Naive thymus-derived CD8-positive, alpha-beta T cell (primary cell): Measurements from ENCODE around the gene POFUT1. TPM values are rescaled to one million over a fixed set of nuclear protein-coding genes. Genes with fewer than 3 reads are reported as not detected.
"Not testable (repeated sequence)": the region's sequence is repeated elsewhere in the genome, so short reads cannot be mapped to it uniquely, and the experiment has no call there.

Source experiments
- ATAC-seq, 2 donors: fragments of 150-1000 bp; cut with Tn5 transposase in 1 of 2; sonication (Bioruptor Pico), chemical (Tn5 transposase) in 1 of 2; 1 replicate in 1 of 2; 2 replicates in 1 of 2; pipeline ENCODE4 v1.10.0; 2021; ENCODE audit warnings: mild to moderate bottlenecking in 2 of 2, moderate library complexity in 2 of 2
- POLR2A ChIA-PET: fragments of 350-600 bp; sonication (Branson Sonifier 250); formaldehyde crosslinking; loops from one replicate; lab custom pipeline; 2021; ENCODE audit warnings: antibody characterized with exemption; lab: Charles Lee
- DNase-seq, 10 donors: peaks; one replicate each; pipeline versions ENCODE4 v3.0.0 to v3.0.0-alpha.2; 2020 to 2022
- H3K27ac Mint-ChIP-seq, 10 donors: one replicate each; pipeline ENCODE4 v1.8.0; 2020 to 2022; ENCODE audit warnings: mild to moderate bottlenecking in 10 of 10, mixed read lengths in 10 of 10, moderate library complexity in 4 of 10, inconsistent platforms in 1 of 10
- H3K27me3 Mint-ChIP-seq, 5 donors: one replicate each; pipeline ENCODE4 v1.8.0; 2021 to 2022; ENCODE audit warnings: mixed read lengths in 5 of 5
- H3K36me3 Mint-ChIP-seq, 3 donors: one replicate each; pipeline ENCODE4 v1.8.0; 2020 to 2022; ENCODE audit warnings: mixed read lengths in 3 of 3, mild to moderate bottlenecking in 2 of 3, inconsistent platforms in 1 of 3
- H3K4me1 Mint-ChIP-seq, 4 donors: one replicate each; pipeline ENCODE4 v1.8.0; 2021 to 2022; ENCODE audit warnings: mixed read lengths in 4 of 4
- H3K4me3 Mint-ChIP-seq, 10 donors: one replicate each; pipeline ENCODE4 v1.8.0; 2020 to 2022; ENCODE audit warnings: mild to moderate bottlenecking in 10 of 10, mixed read lengths in 10 of 10, moderate library complexity in 6 of 10, inconsistent platforms in 1 of 10
- H3K9me3 Mint-ChIP-seq, 9 donors: one replicate each; pipeline ENCODE4 v1.8.0; 2020 to 2022; ENCODE audit warnings: mixed read lengths in 9 of 9, mild to moderate bottlenecking in 3 of 9, inconsistent platforms in 1 of 9, moderate library complexity in 1 of 9
- polyA plus RNA-seq, 3 donors: library from polyadenylated mRNA; unstranded; fragments of 300-500 nt; fragmentation: Illumina TruSeq; gene quantifications; one replicate each; pipeline ENCODE4 v1.2.3, GENCODE V29; 2021
- total RNA-seq, 8 experiments: library from RNA in 2 of 8; stranded (reverse) in 2 of 8; gene quantifications; one replicate each; pipeline ENCODE4 v1.2.3 and lab custom pipeline; 2021 to 2026

POFUT1 gene
- total and polyA plus RNA-seq, 5 experiments from 2014 or later = 10.7 to 21.8 (median 15.0) TPM

- H3K27ac Mint-ChIP-seq = peak overlapping the region in 1 of 10 donors; percentile 66
- H3K4me3 Mint-ChIP-seq = no peak overlapping the region
- peaks cover 11 to 35% (median 28%) of the 10 kb centered on the region in 4 donors for H3K4me1 Mint-ChIP-seq
- peaks cover 0 to 2% (median 0%) of the 10 kb centered on the region in 9 donors for H3K9me3 Mint-ChIP-seq
- no peak for DNase-seq
- H3K36me3 Mint-ChIP-seq = peaks cover 0 to 4% (median 0%) of the 10 kb centered on the region in 3 donors
- no peak for ATAC-seq
- POLR2A ChIA-PET = interaction anchor here (0.6 to 0.7 kb wide), 3 partner anchors 37 to 412 kb away, joined by 3 to 4 read pairs (median 3); no protein-coding TSS in a partner anchor
- H3K27me3 Mint-ChIP-seq = no peaks in the 10 kb centered on the region
These were observed 40.4 kb downstream of the POFUT1 start for GRCh38 chr20:32248043-32248442.

DNA sequence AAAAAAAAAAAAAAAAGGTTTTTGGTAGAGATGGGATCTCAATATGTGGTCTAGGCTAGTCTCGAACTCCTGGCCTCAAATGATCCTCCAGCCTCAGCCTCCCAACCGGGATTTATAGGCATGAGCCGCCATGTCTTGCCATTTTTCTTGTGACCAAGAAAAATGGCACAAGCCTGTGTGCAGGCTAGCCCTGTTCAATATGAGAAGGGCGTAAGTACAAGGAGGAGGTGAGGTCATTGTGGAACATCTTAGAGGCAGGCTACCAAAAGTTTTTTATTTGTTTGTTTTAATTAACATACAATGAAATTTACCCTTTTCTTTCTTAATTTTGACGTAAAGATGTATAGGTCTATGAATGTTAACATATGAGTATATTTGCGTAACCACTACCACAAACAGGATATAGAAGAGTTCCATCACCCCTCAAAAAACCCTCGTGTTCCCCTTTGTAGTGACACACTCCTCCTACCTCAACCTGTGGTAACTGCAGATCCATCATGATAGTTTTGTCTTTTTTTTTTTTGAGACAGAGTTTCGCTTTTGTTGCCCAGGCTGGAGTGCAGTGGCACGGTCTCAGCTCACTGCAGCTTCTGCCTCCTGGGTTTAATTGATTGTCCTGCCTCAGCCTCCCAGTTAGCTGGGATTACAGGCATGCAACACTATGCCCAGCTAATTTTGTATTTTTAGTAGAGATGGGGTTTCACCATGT lies 41.5 kb downstream of the POFUT1 start:
- Mint-ChIP-seq H3K36me3 (peaks cover 0 to 4% (median 3%) of the 10 kb centered on the region in 3 donors), H3K27ac (peak overlapping the region in 9 of 10 donors; percentile 53 to 97 (median 89)), H3K4me1 (peaks cover 11 to 39% (median 28%) of the 10 kb centered on the region in 4 donors), H3K27me3 (no peaks in the 10 kb centered on the region), H3K9me3 (peaks cover 0 to 3% (median 0%) of the 10 kb centered on the region in 9 donors), H3K4me3 (peak overlapping the region; percentile 11 to 75 (median 51))
- DNase-seq (peak in 9 of 10 donors; percentile 12 to 89 (median 65)), ATAC-seq (peak; percentile 88 to 97)
- POLR2A ChIA-PET = interaction anchor here (0.6 kb wide), 2 partner anchors 9 to 12 kb away, joined by 3 read pairs; no protein-coding TSS in a partner anchor

- Mint-ChIP-seq H3K9me3 (peaks cover 0 to 3% (median 0%) of the 10 kb centered on the region in 9 donors), H3K4me1 (peaks cover 11 to 36% (median 29%) of the 10 kb centered on the region in 4 donors), H3K36me3 (peaks cover 0 to 4% (median 3%) of the 10 kb centered on the region in 3 donors), H3K27ac (peak overlapping the region in 9 of 10 donors; percentile 9 to 93 (median 85)), H3K27me3 (no peaks in the 10 kb centered on the region), H3K4me3 (peak overlapping the region in 5 of 10 donors; percentile 9 to 61 (median 34))
- POLR2A ChIA-PET = interaction anchor here (0.7 kb wide), 1 partner anchor 46 kb away, joined by 6 read pairs; no protein-coding TSS in a partner anchor
- no peak for DNase-seq
- ATAC-seq = no peak
These were observed 43.8 kb downstream of the POFUT1 start for GRCh38 chr20:32251470-32251869.

DNA sequence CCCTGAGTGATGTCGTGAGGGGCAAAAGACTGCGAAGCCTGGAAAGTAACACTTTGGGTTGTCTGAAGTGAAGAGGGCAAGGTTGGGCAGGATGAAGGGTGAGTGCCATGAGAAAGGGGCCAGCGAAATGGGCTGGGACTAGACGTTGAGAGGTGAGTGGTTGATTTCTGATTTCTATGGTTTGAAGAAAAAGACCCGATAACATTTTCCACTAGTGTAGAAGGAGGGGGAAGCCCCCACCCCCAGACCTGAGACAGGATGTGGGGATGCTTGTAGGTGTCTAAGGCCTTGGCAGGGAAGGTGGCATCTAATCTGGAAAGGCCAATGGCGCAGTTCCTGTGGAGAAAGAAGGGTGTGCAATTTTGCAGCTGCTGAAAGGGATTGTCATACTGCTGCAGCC lies 44.5 kb downstream of the POFUT1 start:
- DNase-seq (peak in 9 of 10 donors; percentile 21 to 79 (median 55)), ATAC-seq (peak; percentile 47 to 63)
- Mint-ChIP-seq H3K4me1 (peaks cover 11 to 38% (median 31%) of the 10 kb centered on the region in 4 donors), H3K27me3 (no peaks in the 10 kb centered on the region), H3K9me3 (peaks cover 0 to 3% (median 0%) of the 10 kb centered on the region in 9 donors), H3K36me3 (peaks cover 0 to 4% (median 3%) of the 10 kb centered on the region in 3 donors), H3K27ac (peak overlapping the region; percentile 36 to 93 (median 89)), H3K4me3 (peak overlapping the region in 9 of 10 donors; percentile 6 to 70 (median 53))
- POLR2A ChIA-PET = interaction anchor here (0.7 to 0.8 kb wide), 2 partner anchors 47 to 143 kb away, joined by 3 to 6 read pairs; partner anchors contain the start of gene TM9SF4

- not testable (repeated sequence) for H3K36me3 Mint-ChIP-seq, H3K27me3 Mint-ChIP-seq, DNase-seq, H3K27ac Mint-ChIP-seq, H3K4me3 Mint-ChIP-seq, H3K4me1 Mint-ChIP-seq, H3K9me3 Mint-ChIP-seq, ATAC-seq
- POLR2A ChIA-PET = interaction anchor here (0.7 kb wide), 1 partner anchor 11 kb away, joined by 3 read pairs; no protein-coding TSS in a partner anchor
These were observed 53.3 kb downstream of the POFUT1 start for GRCh38 chr20:32260973-32261372.

GRCh38 chr20:32261644-32262043 lies 54.0 kb downstream of the POFUT1 start:
- no peak for ATAC-seq
- H3K4me1 Mint-ChIP-seq = peaks cover 0 to 3% (median 2%) of the 10 kb centered on the region in 4 donors

GRCh38 chr20:32263398-32263954 lies 55.8 kb downstream of the POFUT1 start:
- Mint-ChIP-seq H3K27ac (no peak overlapping the region), H3K4me1 (peaks cover 0 to 3% (median 0%) of the 10 kb centered on the region in 4 donors)
- ATAC-seq = no peak

More at GRCh38 chr20:32261644-32262043, 54.0 kb downstream of the POFUT1 start:
- no peak for DNase-seq
- Mint-ChIP-seq H3K36me3 (no peaks in the 10 kb centered on the region), H3K27me3 (no peaks in the 10 kb centered on the region), H3K4me3 (no peak overlapping the region), H3K9me3 (no peaks in the 10 kb centered on the region), H3K27ac (peak overlapping the region in 1 of 10 donors; percentile 57)
- POLR2A ChIA-PET = no interaction called here

DNA sequence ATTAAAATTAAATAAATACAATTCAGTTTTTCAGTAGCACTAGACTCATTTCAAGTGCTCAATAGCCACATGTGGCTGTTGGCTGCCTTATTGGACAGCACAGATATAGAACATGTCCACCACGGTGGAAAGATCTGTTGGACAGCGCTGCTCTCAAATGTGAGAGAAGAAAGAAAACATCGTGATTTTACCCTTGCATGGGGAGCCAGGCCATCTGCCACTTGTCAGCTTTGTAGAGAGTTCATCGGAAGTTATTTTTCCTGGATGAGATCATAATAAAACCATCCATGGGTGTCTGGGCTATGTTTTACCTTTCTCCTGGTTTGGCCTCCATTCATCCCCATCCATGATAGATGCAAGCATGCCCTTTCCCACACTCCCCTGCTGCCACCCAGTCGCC lies 63.9 kb downstream of the POFUT1 start:
- Mint-ChIP-seq H3K27ac (no peak overlapping the region), H3K4me3 (no peak overlapping the region), H3K4me1 (peaks cover 4 to 15% (median 13%) of the 10 kb centered on the region in 4 donors), H3K9me3 (no peaks in the 10 kb centered on the region), H3K36me3 (no peaks in the 10 kb centered on the region), H3K27me3 (peaks cover 0 to 2% (median 0%) of the 10 kb centered on the region in 5 donors)
- DNase-seq (no peak), ATAC-seq (no peak)
- POLR2A ChIA-PET = interaction anchor here (0.7 to 1.0 kb wide), 2 partner anchors 9 to 18 kb away, joined by 4 to 6 read pairs; no protein-coding TSS in a partner anchor

More at GRCh38 chr20:32263398-32263954, 55.8 kb downstream of the POFUT1 start:
- no peaks in the 10 kb centered on the region for H3K9me3 Mint-ChIP-seq
- no peaks in the 10 kb centered on the region for H3K36me3 Mint-ChIP-seq
- POLR2A ChIA-PET = no interaction called here
- no peaks in the 10 kb centered on the region for H3K27me3 Mint-ChIP-seq
- no peak overlapping the region for H3K4me3 Mint-ChIP-seq
- DNase-seq = no peak

DNA sequence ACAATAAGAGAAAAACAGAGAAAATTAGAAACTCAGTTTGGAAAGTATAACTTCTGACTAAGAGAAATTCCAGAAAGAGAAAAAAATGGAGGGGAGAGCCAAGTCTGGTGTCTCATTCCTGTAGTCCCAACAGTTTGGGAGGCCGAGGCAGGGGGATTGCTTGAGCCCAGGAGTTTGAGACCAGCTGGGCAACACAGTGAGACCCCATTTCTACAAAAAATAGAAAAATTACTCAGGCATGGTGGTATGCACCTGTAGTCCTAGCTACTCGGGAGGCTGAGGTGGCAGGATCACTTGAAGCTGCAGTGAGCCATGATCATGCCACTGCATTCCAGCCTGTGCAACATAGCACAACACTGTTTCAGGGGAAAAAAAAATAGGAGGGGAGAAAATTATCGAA lies 66.7 kb downstream of the POFUT1 start:
- peak overlapping the region in 3 of 10 donors; percentile 12 to 57 (median 42) for H3K4me3 Mint-ChIP-seq
- H3K9me3 Mint-ChIP-seq = no peaks in the 10 kb centered on the region
- POLR2A ChIA-PET = interaction anchor here (0.6 kb wide), 1 partner anchor 425 kb away, joined by 6 read pairs; no protein-coding TSS in a partner anchor
- DNase-seq (no peak), ATAC-seq (no peak)
- H3K27me3 Mint-ChIP-seq = peaks cover 0 to 2% (median 0%) of the 10 kb centered on the region in 5 donors
- peaks cover 12 to 35% (median 30%) of the 10 kb centered on the region in 4 donors for H3K4me1 Mint-ChIP-seq
- no peak overlapping the region for H3K27ac Mint-ChIP-seq
- no peaks in the 10 kb centered on the region for H3K36me3 Mint-ChIP-seq

DNA sequence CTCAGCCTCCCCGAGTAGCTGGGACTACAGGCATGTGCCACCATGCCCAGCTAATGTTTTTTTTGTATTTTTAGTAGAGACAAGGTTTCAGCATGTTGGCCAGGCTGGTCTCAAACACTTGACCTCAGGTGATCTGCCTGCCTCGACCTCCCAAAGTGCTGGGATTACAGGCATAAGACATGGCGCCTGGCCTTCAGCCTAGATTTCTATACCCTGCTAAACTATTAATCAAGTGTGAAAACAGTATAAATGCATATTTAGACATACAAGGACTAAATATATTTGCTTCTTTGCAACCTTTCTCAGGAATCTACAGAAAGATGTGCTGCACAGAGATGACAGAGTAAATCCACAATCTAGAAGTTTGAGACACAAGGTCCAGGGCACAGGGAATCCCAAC lies 67.5 kb downstream of the POFUT1 start:
- Mint-ChIP-seq H3K27ac (peak overlapping the region in 2 of 10 donors; percentile 27 to 29), H3K4me1 (peaks cover 12 to 41% (median 32%) of the 10 kb centered on the region in 4 donors), H3K4me3 (peak overlapping the region in 3 of 10 donors; percentile 12 to 56 (median 45))

GRCh38 chr20:32277361-32278198 lies 69.9 kb downstream of the POFUT1 start, which contains the start of gene KIF3B:
Gene KIF3B (plus strand): TSS chr20:32277651. CDS start chr20:32309778, 32,127 bp downstream.
- peaks cover 0 to 6% (median 0%) of the 10 kb centered on the region in 3 donors for H3K36me3 Mint-ChIP-seq
- POLR2A ChIA-PET = interaction anchor here (0.5 kb wide), 1 partner anchor 10 kb away, joined by 3 read pairs; no protein-coding TSS in a partner anchor
- peak within 1 kb of the TSS; percentile 82 to 95 (median 90) for H3K4me3 Mint-ChIP-seq
- peak; percentile 90 to 92 for ATAC-seq
- no peaks in the 10 kb centered on the region for H3K9me3 Mint-ChIP-seq
- peak; percentile 69 to 95 (median 85) for DNase-seq
- H3K27me3 Mint-ChIP-seq = no peaks in the 10 kb centered on the region
- H3K27ac Mint-ChIP-seq = peak within 1 kb of the TSS; percentile 80 to 98 (median 92)
- peaks cover 17 to 54% (median 41%) of the 10 kb centered on the region in 4 donors for H3K4me1 Mint-ChIP-seq

More for the DNA sequence above, 67.5 kb downstream of the POFUT1 start:
- not testable (repeated sequence) for H3K36me3 Mint-ChIP-seq, H3K27me3 Mint-ChIP-seq, H3K9me3 Mint-ChIP-seq, ATAC-seq, DNase-seq
- POLR2A ChIA-PET = interaction anchor here (0.6 to 0.7 kb wide), 2 partner anchors 70 to 426 kb away, joined by 6 to 8 read pairs; no protein-coding TSS in a partner anchor
